H1 (cell line): ENCODE measurements around the gene CCDC192. TPM values are rescaled to one million over a fixed set of nuclear protein-coding genes. Genes with fewer than 3 reads are reported as not detected.

Experiments
- YY1 ChIP-seq: IDR thresholded peaks from 2 replicates; pipeline ENCODE4 v1.6.1; 2011; ENCODE audit warnings: low read depth, mild to moderate bottlenecking, low read length
- ZNF274 ChIP-seq: IDR thresholded peaks from 2 replicates; pipeline ENCODE4 v1.7.0; 2012; ENCODE audit warnings: low read length, borderline replicate concordance; ENCODE audit errors: extremely low read depth
- polyA plus RNA-seq, 7 experiments: library from polyadenylated mRNA; depleted of rRNA in 3 of 7; stranded (reverse) in 5 of 7; unstranded in 2 of 7; fragments of >200 nt in 5 of 7; fragments of 200-250 nt in 2 of 7; gene quantifications; 1 replicate in 5 of 7; 2 replicates in 1 of 7; 4 replicates in 1 of 7; pipeline versions ENCODE4 v1.2.1 to v1.2.3, GENCODE V29; 2011 to 2013; ENCODE audit warnings: missing spikeins in 2 of 7, mixed read lengths in 2 of 7
- total RNA-seq: library from RNA; stranded (reverse); fragmentation: NEBNext Ultra II Directional; extraction: Animal tissue kit (Norgen Biotek cat#: 25700); gene quantifications from 2 replicates; pipeline ENCODE4 v1.2.1, GENCODE V29; 2021

Gene CCDC192
- total and polyA plus RNA-seq, 2 of the 8 experiments (the other 6 are each of a cell fraction or from before 2014, with no cell fraction given): 0.61 TPM; not detected in 1

GRCh38 chr5:127660047-127660733 is 43.0 kb upstream of the CCDC192 start (continued):
- TF ChIP-seq ZNF274 (no peak), YY1 (no peak)
